SK-N-SH (cell line): ENCODE measurements around the gene PDE8A. TPM values are rescaled to one million over a fixed set of nuclear protein-coding genes. Genes with fewer than 3 reads are reported as not detected.

ENCODE experiments used
- CTCF ChIA-PET: fragments of 300-600, 350-600 bp; formaldehyde crosslinking; extraction: SDS; loops from one replicate; lab custom pipeline; 2021; lab: Yijun Ruan, JAX
- POLR2A ChIA-PET: fragments of 350-600 bp; sonication (Branson Sonifier 250); formaldehyde crosslinking; extraction: SDS; loops from one replicate; lab custom pipeline; 2020; ENCODE audit warnings: antibody characterized with exemption, inconsistent platforms; lab: Yijun Ruan, JAX
- DNase-seq: peaks from one replicate; pipeline ENCODE4 v3.0.0; 2012
- H2AFZ ChIP-seq: fragments of 200-600 bp; sonication (generic); 2 replicates; pipeline ENCODE4 v1.8.1; 2016; ENCODE audit warnings: antibody characterized with exemption, mild to moderate bottlenecking, low read depth
- H3F3A ChIP-seq: fragments of 200-600 bp; sonication (generic); replicated peaks from 2 replicates; pipeline ENCODE3; 2016; ENCODE audit warnings: antibody characterized with exemption, mild to moderate bottlenecking; ENCODE audit not compliant: insufficient read depth
- H3K27ac ChIP-seq, 2 experiments: fragments of 200-500 bp in 1 of 2; fragments of 200-600 bp in 1 of 2; sonication (Bioruptor generic) in 1 of 2; sonication (generic), shearing (Covaris generic) in 1 of 2; 2 replicates each; pipeline versions ENCODE4 v1.5.1 to v1.6.1; 2014 to 2016; ENCODE audit warnings: low read depth in 2 of 2, inconsistent platforms in 1 of 2, low read length in 1 of 2, mild to moderate bottlenecking in 1 of 2, mixed read lengths in 1 of 2
- H3K27me3 ChIP-seq: fragments of 200-600 bp; sonication (generic), shearing (Covaris generic); 2 replicates; pipeline ENCODE4 v1.6.1; 2016; ENCODE audit warnings: mixed run types; ENCODE audit not compliant: insufficient read depth
- H3K36me3 ChIP-seq, 2 experiments: fragments of 200-500 bp in 1 of 2; fragments of 200-600 bp in 1 of 2; sonication (Bioruptor generic) in 1 of 2; sonication (generic) in 1 of 2; replicated peaks in 1 of 2; 2 replicates each; pipeline versions ENCODE3 to v1.5.1; 2014 to 2016; ENCODE audit warnings: low read length in 1 of 2, mild to moderate bottlenecking in 1 of 2; ENCODE audit not compliant: insufficient read depth in 2 of 2, control insufficient read depth in 1 of 2
- H3K4me1 ChIP-seq, 2 experiments: fragments of 200-500 bp in 1 of 2; fragments of 200-600 bp in 1 of 2; sonication (Bioruptor generic) in 1 of 2; sonication (generic), shearing (Covaris generic) in 1 of 2; 2 replicates each; pipeline versions ENCODE4 v1.5.1 to v1.6.1; 2014 to 2016; ENCODE audit warnings: low read depth in 1 of 2, low read length in 1 of 2, mixed run types in 1 of 2; ENCODE audit not compliant: insufficient read depth in 2 of 2, control insufficient read depth in 1 of 2
- H3K4me2 ChIP-seq: fragments of 200-600 bp; sonication (generic), shearing (Covaris generic); 2 replicates; pipeline ENCODE4 v1.6.1; 2017; ENCODE audit warnings: mixed run types
- H3K4me3 ChIP-seq, 2 experiments: fragments of 200-500 bp in 1 of 2; fragments of 200-600 bp in 1 of 2; sonication (Bioruptor generic) in 1 of 2; sonication (generic), shearing (Covaris generic) in 1 of 2; 2 replicates each; pipeline versions ENCODE4 v1.5.1 to v1.8.1; 2014 to 2016; ENCODE audit warnings: low read depth in 2 of 2, inconsistent platforms in 1 of 2, low read length in 1 of 2, mild to moderate bottlenecking in 1 of 2, mixed read lengths in 1 of 2, moderate library complexity in 1 of 2
- H3K79me2 ChIP-seq: fragments of 200-600 bp; sonication (generic); 2 replicates; pipeline ENCODE4 v1.8.1; 2017; ENCODE audit warnings: mild to moderate bottlenecking; ENCODE audit not compliant: insufficient read depth
- H3K9ac ChIP-seq: fragments of 200-600 bp; sonication (generic); 2 replicates; pipeline ENCODE4 v1.6.1; 2017; ENCODE audit warnings: mixed run types
- H3K9me2 ChIP-seq: fragments of 200-600 bp; sonication (generic); 2 replicates; pipeline ENCODE4 v1.6.1; 2017; ENCODE audit warnings: mixed run types
- H3K9me3 ChIP-seq: fragments of 200-600 bp; sonication (generic); 2 replicates; pipeline ENCODE4 v1.6.1; 2017; ENCODE audit warnings: mixed run types, mild to moderate bottlenecking, moderate library complexity
- H4K20me1 ChIP-seq: fragments of 200-600 bp; sonication (generic); 2 replicates; pipeline ENCODE4 v1.6.1; 2017; ENCODE audit warnings: mild to moderate bottlenecking, mixed run types; ENCODE audit not compliant: insufficient read depth
- CHD2 ChIP-seq: fragments of 150-350 bp; IDR thresholded peaks from 2 replicates; pipeline ENCODE4 v1.6.1; 2018; ENCODE audit warnings: low read length; ENCODE audit not compliant: partially characterized antibody
- ELF1 ChIP-seq: IDR thresholded peaks from 2 replicates; pipeline ENCODE4 v1.4.0; 2012
- EP300 ChIP-seq, 2 experiments: IDR thresholded peaks; 2 replicates each; pipeline versions ENCODE4 v1.4.0 to v1.6.1; 2012; ENCODE audit warnings: borderline replicate concordance in 1 of 2, low read depth in 1 of 2, low read length in 1 of 2
- EZH2phosphoT487 ChIP-seq: fragments of 200-600 bp; sonication (generic); IDR thresholded peaks from 2 replicates; pipeline ENCODE4 v1.6.1; 2017; ENCODE audit warnings: low read depth, mixed run types, mild to moderate bottlenecking, antibody characterized with exemption, moderate library complexity, borderline replicate concordance
- FOXJ3 ChIP-seq: sonication (generic); formaldehyde crosslinking; IDR thresholded peaks from 2 replicates; pipeline ENCODE4 v1.5.1; 2020; ENCODE audit warnings: mild to moderate bottlenecking, missing genetic modification reagents
- GABPA ChIP-seq: IDR thresholded peaks from 2 replicates; pipeline ENCODE4 v1.4.0; 2012; ENCODE audit warnings: low read depth, mild to moderate bottlenecking
- MEF2A ChIP-seq: IDR thresholded peaks from 2 replicates; pipeline ENCODE4 v1.4.0; 2012; ENCODE audit warnings: low read depth, borderline replicate concordance
- MXI1 ChIP-seq: IDR thresholded peaks from 2 replicates; pipeline ENCODE4 v1.6.1; 2012; ENCODE audit warnings: mild to moderate bottlenecking, low read depth, low read length, improper control_type of control experiment
- NFIC ChIP-seq: IDR thresholded peaks from 2 replicates; pipeline ENCODE4 v1.4.0; 2012; ENCODE audit warnings: borderline replicate concordance
- POLR2AphosphoS5 ChIP-seq: IDR thresholded peaks from 2 replicates; pipeline ENCODE4 v1.6.1; 2012; ENCODE audit warnings: low read depth, low read length
- RAD21 ChIP-seq: IDR thresholded peaks from 2 replicates; pipeline ENCODE4 v1.6.1; 2012; ENCODE audit warnings: mild to moderate bottlenecking, low read length
- RXRA ChIP-seq: IDR thresholded peaks from 2 replicates; pipeline ENCODE4 v1.4.0; 2012; ENCODE audit warnings: low read depth, mild to moderate bottlenecking, borderline replicate concordance
- TAF1 ChIP-seq: IDR thresholded peaks from 2 replicates; pipeline ENCODE4 v1.6.1; 2012; ENCODE audit warnings: low read depth, mild to moderate bottlenecking, low read length, moderate library complexity, borderline replicate concordance
- YY1 ChIP-seq: IDR thresholded peaks from 2 replicates; pipeline ENCODE4 v1.4.0; 2012; ENCODE audit warnings: low read depth, mild to moderate bottlenecking
- WGBS: methylation state at CpG from one replicate; pipeline ENCODE4 v1.1.6; 2017; ENCODE audit warnings: low lambda C conversion rate; 5-methylcytosine and 5-hydroxymethylcytosine counted together
- polyA plus RNA-seq, 3 experiments: library from polyadenylated mRNA; depleted of rRNA; stranded (reverse); fragments of >200 nt; gene quantifications; 2 replicates each; pipeline ENCODE4 v1.2.3, GENCODE V29; 2012
- TF ChIP-seq, protein P1 (sequence below): IDR thresholded peaks from 2 replicates; pipeline ENCODE4 v1.6.1; 2012; ENCODE audit warnings: mild to moderate bottlenecking, low read depth, low read length, moderate library complexity
- TF ChIP-seq, protein P2 (sequence below): IDR thresholded peaks from 2 replicates; pipeline ENCODE4 v1.4.0; 2012; ENCODE audit warnings: low read depth, borderline replicate concordance
- TF ChIP-seq, protein P3 (sequence below): IDR thresholded peaks from 2 replicates; pipeline ENCODE4; 2012
- TF ChIP-seq, protein P4 (sequence below): IDR thresholded peaks from 2 replicates; pipeline ENCODE4 v1.4.0; 2012; ENCODE audit warnings: low read depth, borderline replicate concordance

Gene PDE8A
- polyA plus RNA-seq, 1 of the 3 experiments (the other 2 are of a cell fraction): 13.4 TPM

DNA sequence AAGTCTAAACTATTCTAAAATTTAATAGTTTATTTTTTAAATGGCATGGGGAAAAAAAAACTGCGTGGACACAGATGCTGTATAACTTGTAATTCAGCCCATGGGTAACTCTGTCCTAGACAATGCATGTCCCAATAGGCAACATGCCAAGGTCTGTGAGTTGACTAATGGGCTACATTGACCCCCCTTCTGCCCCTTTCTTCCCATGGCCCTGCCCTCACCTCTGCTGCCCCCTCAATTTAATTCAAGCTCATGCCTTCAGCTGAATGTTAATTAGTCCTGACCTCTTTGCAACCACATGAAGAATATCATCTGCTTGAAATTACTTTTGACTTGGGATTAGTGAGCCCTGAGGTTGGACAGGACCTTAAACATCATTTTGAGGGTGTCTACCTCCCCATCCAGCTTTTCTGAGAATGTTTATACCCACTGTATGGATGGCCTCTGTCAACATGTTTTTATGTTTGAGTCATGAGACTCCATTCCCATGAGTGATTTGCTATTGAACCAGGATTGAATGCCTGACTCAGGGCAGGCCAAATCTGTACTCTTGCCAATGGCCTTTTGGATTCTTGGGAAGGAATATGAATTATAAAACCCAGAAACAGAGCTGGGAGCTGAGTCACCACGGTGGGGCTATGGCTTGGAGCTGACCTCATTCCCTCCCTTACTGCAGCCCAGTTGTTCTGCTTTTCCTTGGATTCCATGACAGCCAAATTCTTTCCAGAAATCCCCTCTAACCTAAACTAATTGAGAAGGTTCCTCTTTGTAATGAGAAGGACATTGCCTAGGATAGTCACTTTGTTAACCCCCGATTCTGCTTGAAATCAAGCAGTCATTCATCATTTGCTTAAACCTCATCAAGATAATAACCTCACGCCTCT lies 33.5 kb upstream of the PDE8A start (continued):
- TF ChIP-seq, protein P1, sequence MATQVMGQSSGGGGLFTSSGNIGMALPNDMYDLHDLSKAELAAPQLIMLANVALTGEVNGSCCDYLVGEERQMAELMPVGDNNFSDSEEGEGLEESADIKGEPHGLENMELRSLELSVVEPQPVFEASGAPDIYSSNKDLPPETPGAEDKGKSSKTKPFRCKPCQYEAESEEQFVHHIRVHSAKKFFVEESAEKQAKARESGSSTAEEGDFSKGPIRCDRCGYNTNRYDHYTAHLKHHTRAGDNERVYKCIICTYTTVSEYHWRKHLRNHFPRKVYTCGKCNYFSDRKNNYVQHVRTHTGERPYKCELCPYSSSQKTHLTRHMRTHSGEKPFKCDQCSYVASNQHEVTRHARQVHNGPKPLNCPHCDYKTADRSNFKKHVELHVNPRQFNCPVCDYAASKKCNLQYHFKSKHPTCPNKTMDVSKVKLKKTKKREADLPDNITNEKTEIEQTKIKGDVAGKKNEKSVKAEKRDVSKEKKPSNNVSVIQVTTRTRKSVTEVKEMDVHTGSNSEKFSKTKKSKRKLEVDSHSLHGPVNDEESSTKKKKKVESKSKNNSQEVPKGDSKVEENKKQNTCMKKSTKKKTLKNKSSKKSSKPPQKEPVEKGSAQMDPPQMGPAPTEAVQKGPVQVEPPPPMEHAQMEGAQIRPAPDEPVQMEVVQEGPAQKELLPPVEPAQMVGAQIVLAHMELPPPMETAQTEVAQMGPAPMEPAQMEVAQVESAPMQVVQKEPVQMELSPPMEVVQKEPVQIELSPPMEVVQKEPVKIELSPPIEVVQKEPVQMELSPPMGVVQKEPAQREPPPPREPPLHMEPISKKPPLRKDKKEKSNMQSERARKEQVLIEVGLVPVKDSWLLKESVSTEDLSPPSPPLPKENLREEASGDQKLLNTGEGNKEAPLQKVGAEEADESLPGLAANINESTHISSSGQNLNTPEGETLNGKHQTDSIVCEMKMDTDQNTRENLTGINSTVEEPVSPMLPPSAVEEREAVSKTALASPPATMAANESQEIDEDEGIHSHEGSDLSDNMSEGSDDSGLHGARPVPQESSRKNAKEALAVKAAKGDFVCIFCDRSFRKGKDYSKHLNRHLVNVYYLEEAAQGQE: 0 out of 2 replicates have a peak, but pooled peaks have one; percentile 32

DNA sequence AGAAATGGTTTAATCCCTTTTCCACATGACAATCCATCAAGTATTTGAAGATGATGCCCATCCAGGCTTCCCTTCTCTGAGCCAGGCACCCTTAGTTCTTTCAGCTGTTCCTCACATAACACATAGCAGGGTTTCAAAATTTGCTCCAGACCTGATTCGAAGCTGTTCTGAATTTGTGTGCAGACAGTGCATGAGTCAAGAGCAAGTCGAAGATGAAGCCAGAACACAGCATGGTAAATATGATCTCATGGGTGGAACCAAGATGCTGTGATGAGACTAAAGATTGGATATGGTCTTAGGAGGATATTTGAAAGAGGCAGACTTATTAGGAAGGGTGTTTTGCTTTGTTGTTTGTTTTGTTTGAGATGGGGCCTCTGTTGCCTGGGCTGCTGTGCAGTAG lies 32.6 kb upstream of the PDE8A start:
- Histone ChIP-seq H4K20me1 (no peaks in the 10 kb centered on the region), H3K9ac (peak overlapping the region; percentile 26; the same call in 1 of the 2 replicates), H3K27me3 (no peaks in the 10 kb centered on the region), H3K9me3 (no peaks in the 10 kb centered on the region), H3K79me2 (no peaks in the 10 kb centered on the region), H3K27ac (peak overlapping the region in 1 of 2 experiments; percentile 95; a peak in 2 of 4 replicates), H3K9me2 (no peaks in the 10 kb centered on the region), H2AFZ (no peak overlapping the region; the same call in 1 of the 2 replicates), H3F3A (peaks cover 23% of the 10 kb centered on the region), H3K36me3 (no peaks in the 10 kb centered on the region), H3K4me1 (peaks cover 0 to 7% of the 10 kb centered on the region in 2 experiments; a peak in 3 of 4 replicates), H3K4me2 (peak overlapping the region; percentile 35; the same call in 1 of the 2 replicates), H3K4me3 (peak overlapping the region in 1 of 2 experiments; percentile 5; a peak in 1 of 4 replicates)
- ChIA-PET POLR2A (no interaction called here), CTCF (interaction anchor here (1.1 to 1.3 kb wide), 2 partner anchors 21 to 72 kb away, joined by 3 to 5 read pairs; no protein-coding TSS in a partner anchor)
- 47% methylated on average over 2 of the region's 2 CpGs for WGBS
- no peak for DNase-seq
- TF ChIP-seq GABPA (no peak), POLR2AphosphoS5 (no peak), MEF2A (no peak), CHD2 (no peak), NFIC (no peak), RXRA (no peak), MXI1 (no peak), EZH2phosphoT487 (no peak), RAD21 (no peak), ELF1 (no peak), YY1 (no peak), EP300 (IDR thresholded peaks at IDR 0.05; ENCODE audit: borderline replicate concordance in 1 of 2, low read depth in 1 of 2, low read length in 1 of 2) (no peak), TAF1 (no peak), FOXJ3 (CRISPR knock-in tag) (no peak)
- TF ChIP-seq, protein P1: no peak
- TF ChIP-seq, protein P2, sequence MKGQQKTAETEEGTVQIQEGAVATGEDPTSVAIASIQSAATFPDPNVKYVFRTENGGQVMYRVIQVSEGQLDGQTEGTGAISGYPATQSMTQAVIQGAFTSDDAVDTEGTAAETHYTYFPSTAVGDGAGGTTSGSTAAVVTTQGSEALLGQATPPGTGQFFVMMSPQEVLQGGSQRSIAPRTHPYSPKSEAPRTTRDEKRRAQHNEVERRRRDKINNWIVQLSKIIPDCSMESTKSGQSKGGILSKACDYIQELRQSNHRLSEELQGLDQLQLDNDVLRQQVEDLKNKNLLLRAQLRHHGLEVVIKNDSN: no peak
- TF ChIP-seq, protein P3, sequence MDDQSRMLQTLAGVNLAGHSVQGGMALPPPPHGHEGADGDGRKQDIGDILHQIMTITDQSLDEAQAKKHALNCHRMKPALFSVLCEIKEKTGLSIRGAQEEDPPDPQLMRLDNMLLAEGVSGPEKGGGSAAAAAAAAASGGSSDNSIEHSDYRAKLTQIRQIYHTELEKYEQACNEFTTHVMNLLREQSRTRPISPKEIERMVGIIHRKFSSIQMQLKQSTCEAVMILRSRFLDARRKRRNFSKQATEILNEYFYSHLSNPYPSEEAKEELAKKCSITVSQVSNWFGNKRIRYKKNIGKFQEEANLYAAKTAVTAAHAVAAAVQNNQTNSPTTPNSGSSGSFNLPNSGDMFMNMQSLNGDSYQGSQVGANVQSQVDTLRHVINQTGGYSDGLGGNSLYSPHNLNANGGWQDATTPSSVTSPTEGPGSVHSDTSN: no peak
- TF ChIP-seq, protein P4, sequence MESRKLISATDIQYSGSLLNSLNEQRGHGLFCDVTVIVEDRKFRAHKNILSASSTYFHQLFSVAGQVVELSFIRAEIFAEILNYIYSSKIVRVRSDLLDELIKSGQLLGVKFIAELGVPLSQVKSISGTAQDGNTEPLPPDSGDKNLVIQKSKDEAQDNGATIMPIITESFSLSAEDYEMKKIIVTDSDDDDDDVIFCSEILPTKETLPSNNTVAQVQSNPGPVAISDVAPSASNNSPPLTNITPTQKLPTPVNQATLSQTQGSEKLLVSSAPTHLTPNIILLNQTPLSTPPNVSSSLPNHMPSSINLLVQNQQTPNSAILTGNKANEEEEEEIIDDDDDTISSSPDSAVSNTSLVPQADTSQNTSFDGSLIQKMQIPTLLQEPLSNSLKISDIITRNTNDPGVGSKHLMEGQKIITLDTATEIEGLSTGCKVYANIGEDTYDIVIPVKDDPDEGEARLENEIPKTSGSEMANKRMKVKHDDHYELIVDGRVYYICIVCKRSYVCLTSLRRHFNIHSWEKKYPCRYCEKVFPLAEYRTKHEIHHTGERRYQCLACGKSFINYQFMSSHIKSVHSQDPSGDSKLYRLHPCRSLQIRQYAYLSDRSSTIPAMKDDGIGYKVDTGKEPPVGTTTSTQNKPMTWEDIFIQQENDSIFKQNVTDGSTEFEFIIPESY: no peak
